DOHH2 (cell line): ENCODE measurements around the gene MCC.

Source experiments
- H3F3A ChIP-seq: fragments of 200-600 bp; sonication (generic), shearing (Covaris generic); 2 replicates; pipeline ENCODE4 v1.6.0; 2016; ENCODE audit warnings: antibody characterized with exemption, mild to moderate bottlenecking; ENCODE audit not compliant: control insufficient read depth, insufficient read depth
- H3K27ac ChIP-seq: fragments of 200-600 bp; sonication (generic); 2 replicates; pipeline ENCODE4 v1.5.1; 2014; ENCODE audit warnings: low read depth, mild to moderate bottlenecking, low read length, moderate library complexity
- H3K27me3 ChIP-seq: fragments of 200-600 bp; sonication (generic); 2 replicates; pipeline ENCODE4 v1.6.1; 2014; ENCODE audit warnings: mild to moderate bottlenecking, low read length, mixed read lengths; ENCODE audit not compliant: control insufficient read depth
- H3K36me3 ChIP-seq: fragments of 200-600 bp; sonication (generic); 2 replicates; pipeline ENCODE4 v1.6.1; 2014; ENCODE audit warnings: mild to moderate bottlenecking, low read length, moderate library complexity, mixed read lengths; ENCODE audit not compliant: control insufficient read depth
- H3K4me1 ChIP-seq: fragments of 200-600 bp; sonication (generic); 2 replicates; pipeline ENCODE4 v1.6.1; 2014; ENCODE audit warnings: mild to moderate bottlenecking, low read length, mixed read lengths; ENCODE audit not compliant: control insufficient read depth
- H3K4me2 ChIP-seq: fragments of 200-600 bp; sonication (generic); 2 replicates; pipeline ENCODE4 v1.6.0; 2014; ENCODE audit warnings: mild to moderate bottlenecking, low read length, moderate library complexity
- H3K4me3 ChIP-seq: fragments of 200-600 bp; sonication (generic); 2 replicates; pipeline ENCODE4 v1.5.1; 2014; ENCODE audit warnings: mild to moderate bottlenecking, low read length, mixed read lengths
- H3K79me2 ChIP-seq: fragments of 200-600 bp; sonication (generic); 2 replicates; pipeline ENCODE4 v1.6.1; 2014; ENCODE audit warnings: mild to moderate bottlenecking, low read length, mixed read lengths; ENCODE audit not compliant: control insufficient read depth
- H3K9me2 ChIP-seq: fragments of 200-600 bp; sonication (generic); replicated peaks from 2 replicates; pipeline ENCODE4 v1.6.1; 2014; ENCODE audit warnings: mild to moderate bottlenecking, low read length, mixed read lengths; ENCODE audit not compliant: control insufficient read depth
- H3K9me3 ChIP-seq: fragments of 200-600 bp; sonication (generic); 2 replicates; pipeline ENCODE4 v1.6.1; 2014; ENCODE audit warnings: antibody characterized with exemption, low read length, mixed read lengths; ENCODE audit not compliant: control insufficient read depth, insufficient read depth
- H4K20me1 ChIP-seq: fragments of 200-600 bp; sonication (generic); 2 replicates; pipeline ENCODE4 v1.6.0; 2014; ENCODE audit warnings: low read depth, mild to moderate bottlenecking, antibody characterized with exemption, low read length, moderate library complexity; ENCODE audit not compliant: control insufficient read depth, insufficient read depth
- EZH2phosphoT487 ChIP-seq: fragments of 200-600 bp; sonication (generic); IDR thresholded peaks from 2 replicates; pipeline ENCODE4 v1.6.1; 2017; ENCODE audit warnings: borderline replicate concordance, mild to moderate bottlenecking, antibody characterized with exemption, low read length, moderate library complexity, mixed read lengths
- TF ChIP-seq, protein P1 (sequence below): fragments of 200-600 bp; sonication (generic); IDR thresholded peaks from one replicate; pipeline ENCODE4 v1.5.1; 2014; ENCODE audit warnings: antibody characterized with exemption, mild to moderate bottlenecking, low read depth, low read length; ENCODE audit not compliant: poor library complexity, severe bottlenecking

Gene MCC

DNA sequence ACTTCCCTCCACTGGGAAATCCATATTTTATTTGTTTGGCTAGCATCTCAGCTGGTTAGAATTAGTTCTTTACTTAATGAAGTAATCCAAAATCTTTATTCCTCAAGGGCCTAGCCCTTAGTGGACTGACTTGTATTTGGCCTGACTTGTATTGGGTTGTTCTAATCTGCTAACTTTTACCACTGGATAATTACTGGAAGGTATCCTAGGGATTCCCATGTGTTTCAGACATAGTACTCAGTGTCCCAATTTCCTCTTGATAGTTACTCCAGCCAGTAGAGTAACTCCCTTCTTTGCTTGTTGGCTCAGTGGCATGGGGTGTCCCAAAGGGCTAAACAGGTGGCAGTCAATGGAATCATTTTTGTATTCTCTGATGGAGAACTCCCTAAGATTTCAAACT is 355.7 kb downstream of the MCC start:
- H3K79me2 ChIP-seq: no peaks in the 10 kb centered on the region
- no peaks in the 10 kb centered on the region for H3K27me3 ChIP-seq
- H3K4me1 ChIP-seq: no peaks in the 10 kb centered on the region
- no peak overlapping the region for H3K4me3 ChIP-seq
- H3K9me3 ChIP-seq: no peaks in the 10 kb centered on the region
- H4K20me1 ChIP-seq: no peaks in the 10 kb centered on the region
- TF ChIP-seq EZH2phosphoT487: no peak
- TF ChIP-seq, protein P1, sequence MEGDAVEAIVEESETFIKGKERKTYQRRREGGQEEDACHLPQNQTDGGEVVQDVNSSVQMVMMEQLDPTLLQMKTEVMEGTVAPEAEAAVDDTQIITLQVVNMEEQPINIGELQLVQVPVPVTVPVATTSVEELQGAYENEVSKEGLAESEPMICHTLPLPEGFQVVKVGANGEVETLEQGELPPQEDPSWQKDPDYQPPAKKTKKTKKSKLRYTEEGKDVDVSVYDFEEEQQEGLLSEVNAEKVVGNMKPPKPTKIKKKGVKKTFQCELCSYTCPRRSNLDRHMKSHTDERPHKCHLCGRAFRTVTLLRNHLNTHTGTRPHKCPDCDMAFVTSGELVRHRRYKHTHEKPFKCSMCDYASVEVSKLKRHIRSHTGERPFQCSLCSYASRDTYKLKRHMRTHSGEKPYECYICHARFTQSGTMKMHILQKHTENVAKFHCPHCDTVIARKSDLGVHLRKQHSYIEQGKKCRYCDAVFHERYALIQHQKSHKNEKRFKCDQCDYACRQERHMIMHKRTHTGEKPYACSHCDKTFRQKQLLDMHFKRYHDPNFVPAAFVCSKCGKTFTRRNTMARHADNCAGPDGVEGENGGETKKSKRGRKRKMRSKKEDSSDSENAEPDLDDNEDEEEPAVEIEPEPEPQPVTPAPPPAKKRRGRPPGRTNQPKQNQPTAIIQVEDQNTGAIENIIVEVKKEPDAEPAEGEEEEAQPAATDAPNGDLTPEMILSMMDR: no peak
- no peaks in the 10 kb centered on the region for H3F3A ChIP-seq
- H3K9me2 ChIP-seq: no peaks in the 10 kb centered on the region
- no peaks in the 10 kb centered on the region for H3K36me3 ChIP-seq
- no peak overlapping the region for H3K4me2 ChIP-seq
- H3K27ac ChIP-seq: no peak overlapping the region

DNA sequence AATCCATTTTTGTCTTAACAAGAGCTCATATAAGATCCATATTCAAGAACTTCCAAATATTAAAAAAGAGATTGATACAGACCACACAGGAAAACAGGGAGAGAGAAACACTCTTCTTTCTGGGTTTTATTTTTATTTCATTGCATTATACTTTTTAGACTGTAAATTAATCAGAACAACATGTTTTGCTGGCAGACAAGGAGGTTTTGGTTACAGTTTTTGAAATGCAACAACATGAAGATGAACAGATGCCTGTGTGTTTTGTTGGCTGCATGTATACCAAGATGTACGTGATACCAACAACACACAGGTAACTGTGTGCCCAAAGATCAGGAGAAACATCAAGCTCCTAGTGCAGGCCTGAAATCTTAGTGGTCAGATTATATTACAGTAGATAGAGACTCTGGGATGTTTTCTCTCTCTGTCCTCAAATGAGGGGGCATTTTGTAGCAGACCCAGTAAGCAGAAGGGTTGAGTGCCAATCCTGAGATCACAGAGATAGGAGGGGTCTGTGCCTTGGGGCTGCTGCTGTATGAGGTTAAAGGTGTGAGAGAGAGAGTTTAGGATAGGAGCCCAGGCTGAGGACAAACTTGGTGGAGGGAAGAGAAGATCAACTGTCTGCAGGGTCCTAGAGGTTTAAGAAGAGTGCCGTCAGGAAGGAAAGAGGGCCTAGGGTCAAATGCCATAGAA is 359.5 kb downstream of the MCC start:
- no peaks in the 10 kb centered on the region for H3K36me3 ChIP-seq
- no peaks in the 10 kb centered on the region for H4K20me1 ChIP-seq
- H3K4me1 ChIP-seq: no peaks in the 10 kb centered on the region
- H3K4me3 ChIP-seq: no peak overlapping the region
- TF ChIP-seq EZH2phosphoT487: no peak
- TF ChIP-seq, protein P1: no peak
- no peak overlapping the region for H3K27ac ChIP-seq
- H3K27me3 ChIP-seq: no peaks in the 10 kb centered on the region
- H3K9me3 ChIP-seq: no peaks in the 10 kb centered on the region
- no peaks in the 10 kb centered on the region for H3K9me2 ChIP-seq
- H3K79me2 ChIP-seq: no peaks in the 10 kb centered on the region
- H3F3A ChIP-seq: no peaks in the 10 kb centered on the region
- no peak overlapping the region for H3K4me2 ChIP-seq

DNA sequence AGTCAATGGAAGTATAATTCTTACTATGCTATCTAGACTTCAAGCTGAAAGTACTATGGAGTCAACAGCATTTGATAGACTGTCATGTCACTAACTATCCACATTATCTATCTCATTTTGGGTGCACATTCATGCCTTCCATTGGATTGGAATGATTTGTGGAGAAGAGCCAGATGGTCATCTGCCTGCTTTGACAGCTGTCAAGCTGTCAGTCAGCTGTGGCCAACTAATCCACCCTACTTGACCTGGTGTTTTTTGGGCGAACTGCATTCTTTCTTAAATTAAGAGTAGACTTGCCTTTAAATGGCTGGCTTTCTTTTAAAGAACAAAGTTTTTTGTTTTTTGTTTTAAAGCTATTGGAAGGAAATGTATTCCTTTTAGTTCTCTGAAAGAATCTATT is 360.2 kb downstream of the MCC start:
- no peaks in the 10 kb centered on the region for H3K9me3 ChIP-seq
- H3K27ac ChIP-seq: no peak overlapping the region
- no peak overlapping the region for H3K4me3 ChIP-seq
- H3F3A ChIP-seq: no peaks in the 10 kb centered on the region
- no peaks in the 10 kb centered on the region for H3K9me2 ChIP-seq
- H3K4me2 ChIP-seq: no peak overlapping the region
- H3K4me1 ChIP-seq: no peaks in the 10 kb centered on the region
- H3K27me3 ChIP-seq: no peaks in the 10 kb centered on the region
- TF ChIP-seq EZH2phosphoT487: no peak
- TF ChIP-seq, protein P1: no peak
- H3K36me3 ChIP-seq: no peaks in the 10 kb centered on the region
- no peaks in the 10 kb centered on the region for H3K79me2 ChIP-seq
- H4K20me1 ChIP-seq: no peaks in the 10 kb centered on the region
